Smooth muscle cell of the brain vasculature (primary cell): ENCODE results near the gene PTPRA.
A peak's percentile ranks its signal among the peaks of the same experiment; 100 is the strongest.

Experiments used
- DNase-seq: peaks from one replicate; pipeline ENCODE4 v3.0.0-alpha.2; 2012; ENCODE audit warnings: low read depth, low spot score

PTPRA gene

DNA sequence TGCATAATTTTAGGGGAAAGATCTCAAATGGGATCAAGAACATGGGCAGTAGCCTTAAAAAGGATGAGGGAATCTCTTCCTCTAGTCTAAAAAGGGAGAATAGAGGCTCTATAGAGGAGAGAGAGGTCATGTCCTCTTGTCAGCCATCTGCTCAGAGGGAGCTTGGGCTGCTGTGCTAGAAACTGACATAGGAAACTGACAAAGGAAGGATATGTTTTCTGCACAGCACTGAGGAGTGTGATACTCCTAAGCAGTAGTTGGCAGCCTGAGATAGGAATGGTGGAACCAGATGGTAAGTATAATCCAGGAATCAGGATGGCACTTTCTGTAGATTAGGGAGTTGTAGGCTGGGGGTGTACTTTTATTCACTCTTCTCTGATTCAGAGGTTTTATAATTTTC lies 59.2 kb downstream of the PTPRA start:
- DNase-seq, result no peak

DNA sequence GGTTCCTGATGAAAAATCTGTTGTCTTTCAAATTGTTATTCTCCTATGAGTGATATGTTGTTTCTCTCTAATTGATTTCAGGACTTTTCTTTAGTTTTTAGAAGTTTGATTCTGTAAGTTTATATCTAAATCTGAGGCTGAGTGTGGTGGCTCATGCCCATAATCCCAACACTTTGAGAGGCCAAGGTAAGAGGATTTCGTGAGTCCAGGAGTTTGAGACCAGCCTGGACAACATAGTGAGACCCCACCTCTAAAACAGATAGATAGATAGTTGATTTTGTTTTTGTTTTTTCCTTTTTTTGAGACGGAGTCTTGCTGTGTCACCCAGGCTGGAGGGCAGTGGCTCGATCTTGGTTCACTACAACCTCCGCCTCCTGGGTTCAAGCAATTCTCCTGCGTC lies 64.6 kb downstream of the PTPRA start:
- no peak for DNase-seq

DNA sequence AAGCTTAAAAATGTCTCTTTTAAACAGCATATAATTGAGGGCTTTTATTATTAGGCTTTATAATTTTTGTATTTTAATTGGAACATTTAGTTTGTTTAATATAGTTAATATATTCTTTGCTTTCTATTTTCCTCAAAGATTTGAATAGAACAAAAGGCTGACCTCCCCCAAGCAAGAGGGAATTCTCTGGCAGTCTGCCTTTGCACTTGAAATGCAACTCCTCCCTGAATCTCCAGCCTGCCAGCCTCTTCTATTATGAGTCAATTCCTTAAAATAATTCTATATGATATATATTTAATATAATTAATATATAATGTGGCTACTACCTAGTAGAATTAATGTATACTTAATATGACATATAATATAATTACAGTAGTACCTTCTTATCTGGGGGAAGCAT lies 69.2 kb downstream of the PTPRA start:
- DNase-seq, result peak; percentile 9

DNA sequence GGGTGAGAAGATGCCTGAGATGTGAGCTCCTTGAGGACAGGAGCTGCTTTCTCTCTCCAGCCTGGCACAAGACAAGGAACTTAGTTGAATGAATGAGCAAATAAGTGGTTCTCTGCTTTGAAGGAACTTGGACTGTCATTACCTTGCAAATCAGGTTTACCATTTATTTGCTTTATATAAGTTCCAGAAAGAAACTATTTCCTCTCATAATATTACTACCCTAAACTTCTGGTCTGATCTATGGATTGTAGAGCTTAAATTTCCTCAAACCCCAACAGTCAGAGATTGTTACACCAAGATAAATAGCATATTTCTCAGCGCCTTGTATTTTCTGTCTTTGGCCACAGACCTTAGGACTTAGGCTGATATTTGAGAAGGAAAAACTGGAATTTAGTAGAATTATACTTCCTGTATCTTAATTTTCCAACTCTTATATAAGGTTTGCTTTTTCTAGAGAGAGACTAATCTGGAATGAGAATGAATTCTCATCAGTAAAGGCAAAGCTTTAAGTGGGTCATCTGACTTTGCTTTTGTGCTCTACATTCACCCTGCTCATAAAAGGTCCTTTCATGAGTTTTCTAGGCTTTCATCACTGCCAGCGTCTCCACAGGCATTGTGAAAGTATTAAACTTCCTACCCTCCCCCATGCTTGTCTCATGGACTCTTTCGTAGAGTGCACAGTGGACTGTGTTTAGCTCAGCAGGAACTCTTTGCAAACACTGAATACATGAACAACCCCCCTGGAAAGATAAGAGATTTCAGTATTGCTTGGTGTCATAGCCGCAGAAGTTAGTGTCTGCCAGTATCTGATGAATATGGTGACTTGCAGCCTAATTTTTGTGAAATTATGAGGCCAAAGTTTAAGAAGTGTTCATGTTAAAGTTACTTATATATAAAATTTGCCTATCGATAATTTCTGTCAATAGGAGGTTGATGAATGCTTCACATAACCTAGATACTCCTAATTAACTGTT lies 74.0 kb downstream of the PTPRA start:
- DNase-seq, result peak; percentile 47

DNA sequence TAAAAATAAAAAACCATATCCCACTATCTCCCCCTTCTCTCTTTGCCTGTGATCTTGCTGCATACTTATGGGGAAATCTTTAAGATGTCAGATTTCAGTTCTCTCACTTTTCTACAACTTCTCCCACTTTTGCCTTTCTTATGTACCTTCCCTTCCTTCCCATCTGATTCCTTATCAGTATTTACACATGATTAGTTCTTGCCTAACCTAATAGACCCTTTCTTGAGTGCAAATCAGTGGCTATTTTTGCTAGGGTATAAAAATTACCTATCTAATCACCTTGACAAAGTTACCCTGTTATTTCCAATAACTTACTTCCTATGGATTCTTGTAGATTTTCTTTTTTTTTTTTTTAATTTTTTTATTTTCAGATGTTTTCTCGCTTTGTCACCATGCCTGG lies 75.7 kb downstream of the PTPRA start:
- no peak for DNase-seq

DNA sequence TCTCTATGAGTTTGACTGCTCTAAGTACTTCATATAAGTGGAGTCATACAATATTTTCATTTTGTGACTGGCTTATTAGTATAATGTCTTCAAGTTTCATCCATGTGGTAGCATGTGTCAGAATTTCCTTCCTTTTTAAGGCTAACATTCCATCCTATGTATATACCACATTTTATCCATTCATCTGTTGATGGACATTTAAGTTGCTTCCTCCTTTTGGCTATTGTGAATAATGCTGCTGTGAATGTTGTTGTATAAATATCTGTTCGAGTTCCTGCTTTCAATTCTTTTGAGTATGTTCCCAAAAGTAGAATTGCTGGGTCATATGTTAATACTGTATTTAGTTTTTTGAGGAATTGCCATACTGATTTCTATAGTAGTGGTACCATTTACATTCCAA lies 79.5 kb downstream of the PTPRA start:
- DNase-seq, result no peak

DNA sequence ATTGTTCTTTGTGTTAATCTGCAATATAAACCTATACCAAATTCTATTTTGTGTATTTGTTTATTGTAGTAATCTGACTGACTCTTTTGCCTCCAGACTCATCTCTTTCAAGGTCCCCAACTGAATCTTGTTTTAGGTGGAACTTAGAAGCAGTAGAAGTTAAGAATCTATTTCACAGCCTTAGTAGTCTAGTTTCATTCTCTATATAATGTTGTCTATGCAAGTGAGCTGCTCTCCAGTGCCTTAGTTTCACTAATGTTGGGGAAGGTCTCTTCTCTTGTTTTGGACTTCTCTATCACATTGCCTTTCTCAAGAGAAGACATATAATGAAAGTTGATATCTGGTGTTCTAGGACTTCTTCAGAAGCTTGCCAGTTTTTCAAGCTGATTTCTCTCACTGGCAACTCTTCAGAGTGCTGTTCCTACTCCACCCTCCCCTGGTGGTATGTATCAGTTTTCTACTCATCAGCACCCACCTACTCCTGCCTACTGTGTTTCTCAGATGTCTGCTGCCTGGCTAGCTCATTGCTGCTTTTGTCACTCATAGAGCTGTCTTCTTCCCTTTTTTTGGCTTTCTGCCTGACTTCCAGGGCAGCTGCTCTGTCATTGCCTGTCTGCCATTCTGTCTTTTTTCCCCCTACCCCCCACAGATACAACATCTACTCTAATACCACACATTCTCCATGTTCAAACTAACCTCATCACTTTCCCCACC lies 82.1 kb downstream of the PTPRA start:
- DNase-seq, result no peak

DNA sequence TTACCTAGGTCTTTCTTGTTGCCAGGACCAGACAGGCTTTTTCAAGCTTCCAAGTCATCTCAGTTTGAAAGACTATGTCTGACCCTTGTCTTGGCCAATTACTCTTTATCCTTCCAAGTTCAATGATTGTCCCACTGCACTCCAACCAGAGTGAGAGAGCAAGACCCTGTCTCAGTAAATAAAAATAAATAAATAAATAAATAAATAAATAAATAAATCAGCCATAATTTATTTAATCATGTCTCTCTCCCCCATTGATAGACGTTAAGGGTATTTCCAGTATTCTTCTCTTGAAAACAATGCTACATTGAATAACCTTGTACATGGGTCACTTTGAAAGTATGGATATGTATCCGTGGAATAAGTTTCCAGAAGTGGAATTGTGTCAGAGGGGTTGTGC lies 83.2 kb downstream of the PTPRA start:
- DNase-seq, result no peak

DNA sequence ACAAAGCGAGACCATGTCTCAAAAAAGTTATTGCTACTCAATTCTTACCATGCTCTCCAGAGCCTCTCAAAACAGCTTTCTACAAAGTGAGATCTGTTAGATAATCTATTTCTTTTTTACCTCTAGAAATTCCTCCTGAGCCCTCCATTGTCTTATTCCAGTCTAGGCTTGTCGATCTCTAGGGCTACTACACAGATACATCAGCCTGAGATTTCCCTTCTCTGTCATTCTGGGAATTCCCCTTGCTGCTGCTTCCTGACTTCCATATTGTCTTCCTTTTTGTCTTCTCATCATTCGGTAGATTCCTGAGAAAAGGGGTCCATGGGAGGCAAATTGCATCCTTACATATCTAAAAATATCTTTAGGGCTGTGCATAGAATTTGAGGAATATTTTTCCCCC lies 94.6 kb downstream of the PTPRA start:
- DNase-seq, result no peak

DNA sequence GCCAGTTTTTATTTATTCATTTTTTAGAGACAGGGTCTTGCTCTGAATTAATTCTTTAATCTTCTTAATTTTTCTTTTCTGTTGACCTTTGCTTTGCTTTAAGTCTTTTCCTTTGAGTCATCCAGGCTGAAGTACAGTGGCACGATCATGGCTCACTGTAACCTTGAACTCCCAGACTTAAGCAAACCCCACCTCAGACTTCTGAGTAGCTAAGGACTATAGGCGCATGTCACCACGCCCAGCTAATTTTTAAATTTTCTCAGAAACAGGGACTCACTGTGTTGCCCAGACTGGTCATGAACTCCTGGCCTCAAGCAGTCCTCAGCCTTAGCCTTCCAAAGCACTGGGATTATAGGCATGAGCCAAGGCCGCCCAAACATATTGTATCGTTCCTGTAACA lies 98.8 kb downstream of the PTPRA start:
- no peak for DNase-seq

DNA sequence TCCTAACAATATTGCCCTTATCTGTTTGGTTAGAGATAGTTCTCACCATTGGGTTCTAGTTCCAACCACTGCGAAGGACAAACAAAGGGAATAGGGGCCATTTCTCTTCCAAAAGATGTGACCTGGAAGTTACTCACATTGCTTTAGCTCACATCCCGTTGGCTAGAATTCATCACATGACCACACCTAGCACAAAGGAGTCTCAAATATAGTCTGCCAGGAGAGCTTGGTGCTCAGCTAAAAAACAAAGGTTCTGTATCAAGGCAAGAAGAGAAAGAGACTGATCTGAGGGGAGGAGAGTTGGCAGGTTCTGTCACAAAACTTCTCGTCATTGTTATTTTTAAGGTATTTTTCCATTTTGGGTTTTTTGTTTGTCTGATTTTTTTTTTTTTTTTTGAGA lies 100.3 kb downstream of the PTPRA start:
- DNase-seq, result no peak

DNA sequence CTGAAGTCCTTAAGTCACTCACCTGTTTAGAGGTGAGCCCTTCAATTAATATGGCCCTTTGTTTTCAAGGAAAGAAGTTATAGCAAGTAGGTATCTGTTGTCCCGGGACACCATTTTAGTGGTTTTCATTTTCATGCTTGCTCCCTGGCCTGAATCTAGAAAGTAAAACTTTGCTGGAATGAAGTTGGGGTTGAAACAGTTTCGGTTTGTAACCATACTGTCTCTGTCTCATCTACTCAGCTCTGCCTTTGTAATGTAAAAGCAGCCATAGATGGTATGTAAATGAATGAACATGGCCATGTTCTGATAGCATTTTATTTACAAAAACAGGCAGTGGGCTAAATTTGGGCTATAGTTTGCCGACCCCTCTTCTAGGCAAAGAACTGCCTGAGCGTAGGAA lies 105.2 kb downstream of the PTPRA start:
- DNase-seq, result no peak

DNA sequence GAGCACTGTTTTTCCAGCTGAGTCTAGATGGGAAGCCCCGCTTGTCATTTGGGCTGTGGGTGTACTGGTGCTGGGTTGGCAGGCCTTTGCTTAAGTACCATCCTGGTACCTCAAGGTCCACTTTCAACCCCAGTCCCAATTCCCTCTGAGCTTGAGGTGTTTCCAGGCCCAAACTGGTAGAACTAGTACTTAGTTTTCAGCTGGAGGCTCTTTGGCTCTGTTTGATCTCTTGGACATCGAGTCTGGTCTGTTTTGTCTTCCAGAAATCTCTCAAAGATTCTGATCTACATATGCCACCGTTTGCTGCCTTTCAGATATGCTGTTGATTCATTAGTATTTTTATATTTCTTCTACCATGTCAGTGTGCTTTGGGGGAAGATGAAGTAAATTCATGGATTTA lies 108.4 kb downstream of the PTPRA start:
- DNase-seq, result no peak

DNA sequence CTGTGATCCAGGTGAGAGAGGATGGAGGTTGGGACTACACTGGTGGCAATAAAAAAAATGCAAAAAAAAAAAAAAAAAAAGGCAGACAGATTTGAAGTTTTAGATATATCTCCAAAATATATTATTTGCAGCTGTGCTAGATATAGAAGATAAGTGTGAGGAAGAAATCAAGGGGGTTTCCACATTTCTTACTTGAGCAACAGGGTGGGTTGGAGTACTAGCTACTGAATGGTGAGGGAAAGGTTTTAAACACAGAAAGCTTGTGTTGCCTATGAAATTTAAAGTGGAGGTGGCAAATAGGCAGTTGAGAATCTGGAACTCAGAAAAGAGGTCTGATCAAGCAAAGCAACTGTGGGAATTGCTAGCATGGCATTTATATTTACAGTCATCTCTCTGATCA lies 110.2 kb downstream of the PTPRA start:
- no peak for DNase-seq

DNA sequence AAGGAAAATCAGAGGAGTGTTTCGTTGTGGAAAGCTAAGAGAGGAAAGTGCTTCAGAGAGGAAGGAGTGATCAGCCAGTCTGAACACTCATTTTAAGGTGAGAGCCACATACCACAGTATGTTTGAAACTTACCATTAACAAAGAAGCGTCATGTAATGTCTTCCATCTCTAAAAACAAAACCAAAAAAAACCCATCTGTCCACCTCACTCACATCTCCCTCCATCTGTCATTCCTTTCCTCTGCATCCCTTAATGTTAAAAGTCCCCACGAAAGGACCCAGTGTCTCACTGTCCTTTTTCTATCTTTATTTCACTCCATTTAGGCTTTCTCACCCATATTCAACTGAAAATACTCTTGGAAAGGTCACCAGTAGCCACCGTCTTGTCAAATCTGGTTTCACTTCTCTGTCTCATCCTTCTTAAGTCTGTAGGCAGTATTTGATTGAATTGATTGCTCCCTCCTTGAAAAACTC lies 110.8 kb downstream of the PTPRA start:
- no peak for DNase-seq

DNA sequence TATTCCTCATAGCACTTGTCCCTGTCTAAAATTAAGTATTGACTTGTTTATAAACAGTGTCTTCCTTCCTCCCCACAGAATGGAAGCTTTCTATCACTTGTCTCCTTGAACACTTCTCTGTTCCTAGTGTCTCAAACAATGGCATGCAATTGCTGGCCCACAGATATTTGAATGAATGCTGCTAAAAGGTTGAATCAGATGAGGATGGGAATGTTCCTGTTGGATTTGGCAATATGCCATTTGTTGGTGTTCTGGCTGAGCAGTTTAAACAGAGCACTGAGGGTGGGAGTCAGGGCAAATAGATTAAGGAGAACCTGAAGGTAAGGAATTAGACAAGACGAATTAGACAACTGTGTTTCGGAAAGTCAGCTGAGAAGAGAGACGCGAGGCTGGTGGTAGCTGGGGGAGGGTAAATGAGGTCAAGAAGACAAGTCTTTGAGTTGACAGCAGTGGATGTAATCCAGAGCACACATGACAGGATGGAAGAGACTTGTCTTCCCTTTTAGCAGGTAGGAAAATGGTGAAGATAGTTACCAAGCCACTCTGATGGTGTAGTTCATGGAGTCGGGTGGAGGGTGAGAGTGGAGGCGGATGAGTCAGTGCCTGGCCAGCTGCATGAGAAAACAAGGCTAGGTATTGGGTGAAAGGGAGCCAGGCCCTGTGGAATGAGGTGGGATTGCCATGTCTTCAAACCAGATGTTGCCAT lies 111.8 kb downstream of the PTPRA start:
- DNase-seq, result peak; percentile 24

DNA sequence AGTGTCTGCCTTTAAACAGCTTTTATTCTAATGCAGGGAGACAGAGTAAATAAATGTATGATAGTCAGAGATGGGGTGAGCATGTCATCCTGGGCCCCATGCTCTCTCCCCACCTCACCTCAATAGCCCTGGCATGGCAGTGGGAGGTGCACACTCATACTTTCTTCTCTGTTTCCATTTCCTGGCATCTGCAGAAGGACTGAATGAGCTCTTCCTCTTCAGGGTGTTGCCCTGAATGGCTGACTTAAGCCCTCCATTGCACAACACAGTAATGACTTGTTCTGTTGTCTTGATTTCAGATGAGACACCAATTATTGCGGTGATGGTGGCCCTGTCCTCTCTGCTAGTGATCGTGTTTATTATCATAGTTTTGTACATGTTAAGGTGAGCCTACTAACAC lies 113.2 kb downstream of the PTPRA start:
- no peak for DNase-seq

DNA sequence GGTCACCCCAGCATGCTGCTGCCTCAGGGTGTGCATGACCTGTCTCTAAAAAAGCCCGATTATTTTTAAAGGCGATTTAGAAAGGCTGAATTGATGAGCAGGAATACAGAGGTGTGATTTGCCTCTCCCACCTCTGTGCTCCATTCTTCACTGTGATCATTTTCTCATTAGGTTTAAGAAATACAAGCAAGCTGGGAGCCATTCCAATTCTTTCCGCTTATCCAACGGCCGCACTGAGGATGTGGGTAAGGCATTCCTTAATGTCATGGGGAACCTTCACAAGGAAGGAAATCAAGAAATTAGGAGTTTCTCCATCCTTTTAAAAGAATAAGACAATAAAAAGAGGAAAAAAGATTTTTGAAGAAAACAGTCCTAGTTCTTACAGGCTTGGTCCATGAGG lies 114.6 kb downstream of the PTPRA start:
- DNase-seq, result no peak

DNA sequence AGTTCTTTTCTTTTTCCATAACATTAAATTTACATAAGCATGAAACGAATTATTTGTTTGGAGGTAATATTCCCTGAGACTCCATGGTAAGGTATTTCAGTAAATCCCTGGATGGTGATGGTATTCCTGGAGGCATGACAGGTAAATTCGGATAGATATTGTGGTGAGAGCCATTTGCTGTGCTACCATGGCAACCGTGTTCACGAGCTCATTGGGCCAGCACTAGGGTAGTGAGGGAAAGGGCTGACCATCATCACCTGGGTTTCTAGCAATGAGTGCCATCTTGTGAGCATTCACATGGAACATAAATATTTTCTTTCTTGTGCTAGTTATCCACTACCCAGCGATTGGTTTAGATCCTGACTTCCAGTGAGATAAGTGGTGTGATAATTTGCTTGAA lies 118.3 kb downstream of the PTPRA start:
- DNase-seq, result no peak

DNA sequence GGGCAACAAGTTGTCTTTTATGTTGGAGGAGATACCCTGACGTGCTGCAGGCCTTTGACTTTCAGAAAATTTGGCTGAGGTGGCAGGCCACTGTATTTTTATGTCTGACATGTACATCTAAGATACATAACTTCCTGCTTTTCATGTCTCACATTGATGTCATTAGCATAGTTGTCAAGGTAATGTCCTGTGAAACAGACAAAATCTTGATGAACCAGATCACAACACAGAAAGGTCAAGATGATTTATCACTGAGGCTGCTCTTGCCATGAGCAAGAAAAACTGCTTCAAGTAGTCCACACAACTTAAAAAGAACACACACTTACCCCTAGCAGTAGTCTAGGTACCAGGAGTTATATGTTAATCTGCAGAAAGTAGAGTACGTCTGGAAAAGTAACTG lies 120.0 kb downstream of the PTPRA start:
- DNase-seq, result no peak

DNA sequence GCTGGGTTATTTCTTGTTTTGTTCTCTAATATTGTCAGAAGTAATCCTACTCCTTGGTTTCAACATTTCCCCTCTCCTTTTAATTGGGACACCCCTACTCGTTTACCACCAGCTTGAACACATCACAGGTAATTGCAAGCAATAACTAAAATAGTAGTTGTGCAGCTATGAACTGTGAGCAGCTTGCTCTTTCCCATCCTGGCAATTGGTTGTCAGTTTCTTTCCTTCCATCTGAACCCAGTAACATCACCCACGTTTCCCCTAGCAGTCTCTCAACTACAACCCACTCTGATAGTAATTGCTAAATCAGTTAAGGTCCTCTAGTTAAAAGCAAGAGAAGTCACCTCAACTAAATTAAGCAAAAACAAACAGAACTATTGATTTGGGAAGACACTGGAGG lies 122.5 kb downstream of the PTPRA start:
- DNase-seq, result no peak

DNA sequence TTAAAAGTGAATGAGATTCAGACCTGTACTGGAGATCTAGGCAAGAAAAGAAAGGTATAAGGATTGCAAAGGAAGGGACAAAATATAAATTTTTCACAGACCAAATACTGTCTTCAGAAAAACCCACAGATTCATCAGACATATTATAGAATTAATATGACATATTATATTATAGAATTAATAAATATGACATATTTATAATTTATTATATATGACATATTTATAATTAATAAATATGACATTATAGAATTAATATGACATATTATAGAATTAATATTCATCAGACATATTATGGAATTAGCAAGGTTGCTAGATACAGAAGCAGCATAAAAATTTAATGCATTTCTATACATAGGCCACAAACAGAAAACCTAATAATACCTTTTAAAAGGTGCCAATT lies 125.4 kb downstream of the PTPRA start:
- DNase-seq, result no peak
